H9 (cell line): ENCODE data around the gene DPYD. TPM values are rescaled to one million over a fixed set of nuclear protein-coding genes. Genes with fewer than 3 reads are reported as not detected.

ENCODE experiments used
- DNase-seq: peaks from one replicate; pipeline ENCODE4 v3.0.0-alpha.2; 2017
- H2AFZ ChIP-seq: one replicate; pipeline ENCODE4 v1.6.1; 2013; ENCODE audit warnings: mild to moderate bottlenecking, low read length, control low read depth, moderate library complexity
- H2AK5ac ChIP-seq: 2 replicates; pipeline ENCODE4 v1.6.1; 2013; ENCODE audit warnings: low read length, control low read depth, mixed read lengths; ENCODE audit not compliant: insufficient read length
- H2BK120ac ChIP-seq: one replicate; pipeline ENCODE4 v1.6.1; 2013; ENCODE audit warnings: low read depth, mild to moderate bottlenecking, low read length, control low read depth, inconsistent platforms; ENCODE audit not compliant: poor library complexity, severe bottlenecking
- H2BK12ac ChIP-seq: 2 replicates; pipeline ENCODE4 v1.6.1; 2013; ENCODE audit warnings: low read length, control low read depth, mixed read lengths, low read depth; ENCODE audit not compliant: insufficient read length
- H2BK15ac ChIP-seq: 2 replicates; pipeline ENCODE4 v1.6.1; 2013; ENCODE audit warnings: low read depth, low read length, control low read depth
- H2BK20ac ChIP-seq: one replicate; pipeline ENCODE4 v1.6.1; 2013; ENCODE audit warnings: low read depth, mild to moderate bottlenecking, low read length, control low read depth, inconsistent platforms; ENCODE audit not compliant: poor library complexity, severe bottlenecking
- H2BK5ac ChIP-seq: 2 replicates; pipeline ENCODE4 v1.6.1; 2013; ENCODE audit warnings: low read length, control low read depth, mixed read lengths; ENCODE audit not compliant: insufficient read length
- H3K14ac ChIP-seq: 2 replicates; pipeline ENCODE4 v1.6.1; 2013; ENCODE audit warnings: low read length, control low read depth; ENCODE audit not compliant: insufficient read depth
- H3K18ac ChIP-seq: 2 replicates; pipeline ENCODE4 v1.6.1; 2013; ENCODE audit warnings: low read depth, mild to moderate bottlenecking, mixed read lengths, low read length, control low read depth; ENCODE audit not compliant: insufficient read length
- H3K23ac ChIP-seq: 2 replicates; pipeline ENCODE4 v1.6.1; 2013; ENCODE audit warnings: low read length, control low read depth, mixed read lengths, low read depth; ENCODE audit not compliant: insufficient read length
- H3K23me2 ChIP-seq: 2 replicates; pipeline ENCODE4 v1.6.1; 2013; ENCODE audit warnings: low read depth, mild to moderate bottlenecking, mixed read lengths, low read length, control low read depth; ENCODE audit not compliant: insufficient read length, poor library complexity, severe bottlenecking
- H3K27ac ChIP-seq: 2 replicates; pipeline ENCODE4 v1.5.1; 2013; ENCODE audit warnings: low read length, control low read depth, mixed read lengths, low read depth; ENCODE audit not compliant: insufficient read length
- H3K27me3 ChIP-seq: 2 replicates; pipeline ENCODE4 v1.6.1; 2013; ENCODE audit warnings: low read length, control low read depth, inconsistent platforms; ENCODE audit not compliant: insufficient read depth
- H3K4ac ChIP-seq: 2 replicates; pipeline ENCODE4 v1.6.1; 2013; ENCODE audit warnings: low read depth, mild to moderate bottlenecking, control low read depth, inconsistent platforms, low read length, moderate library complexity
- H3K4me1 ChIP-seq: 2 replicates; pipeline ENCODE4 v1.6.1; 2013; ENCODE audit warnings: low read length, control low read depth, inconsistent platforms; ENCODE audit not compliant: insufficient read depth
- H3K4me2 ChIP-seq: 2 replicates; pipeline ENCODE4 v1.6.1; 2013; ENCODE audit warnings: low read length, control low read depth, mixed read lengths; ENCODE audit not compliant: insufficient read length, insufficient read depth
- H3K56ac ChIP-seq: 2 replicates; pipeline ENCODE4 v1.6.1; 2013; ENCODE audit warnings: low read depth, mild to moderate bottlenecking, mixed read lengths, low read length, control low read depth; ENCODE audit not compliant: insufficient read length
- H3K79me1 ChIP-seq: 2 replicates; pipeline ENCODE4 v1.6.1; 2013; ENCODE audit warnings: low read depth, mild to moderate bottlenecking, moderate library complexity, low read length, control low read depth, inconsistent platforms; ENCODE audit not compliant: insufficient read depth, poor library complexity, severe bottlenecking
- H3K79me2 ChIP-seq: 2 replicates; pipeline ENCODE4 v1.6.1; 2013; ENCODE audit warnings: low read length, control low read depth, inconsistent platforms; ENCODE audit not compliant: insufficient read depth
- H3K9ac ChIP-seq: 2 replicates; pipeline ENCODE4 v1.6.1; 2013; ENCODE audit warnings: low read length, control low read depth, mixed read lengths; ENCODE audit not compliant: insufficient read length; ENCODE audit errors: extremely low read depth
- H3K9me3 ChIP-seq: one replicate; pipeline ENCODE4 v1.6.1; 2013; ENCODE audit warnings: low read depth, low read length, inconsistent platforms; ENCODE audit not compliant: control insufficient read depth
- H3T11ph ChIP-seq: one replicate; pipeline ENCODE4 v1.6.1; 2013; ENCODE audit warnings: mild to moderate bottlenecking, low read length, control low read depth, inconsistent platforms
- H4K20me1 ChIP-seq: one replicate; pipeline ENCODE4 v1.6.1; 2013; ENCODE audit not compliant: control insufficient read depth, insufficient read length, insufficient read depth
- H4K5ac ChIP-seq: 2 replicates; pipeline ENCODE4 v1.6.1; 2013; ENCODE audit warnings: low read depth, mild to moderate bottlenecking, mixed read lengths, low read length, control low read depth; ENCODE audit not compliant: insufficient read length
- H4K8ac ChIP-seq: replicated peaks from 2 replicates; pipeline ENCODE4 v1.6.1; 2013; ENCODE audit warnings: low read length, control low read depth, mixed read lengths, low read depth; ENCODE audit not compliant: insufficient read length
- H4K91ac ChIP-seq: 2 replicates; pipeline ENCODE4 v1.6.1; 2013; ENCODE audit warnings: low read depth, mild to moderate bottlenecking, moderate library complexity, mixed read lengths, low read length, control low read depth; ENCODE audit not compliant: insufficient read length
- H3K27ac Mint-ChIP-seq, 3 experiments: 2 replicates in 2 of 3; 3 replicates in 1 of 3; pipeline ENCODE4 v1.8.0; 2020 to 2021; ENCODE audit warnings: mixed read lengths in 3 of 3, mild to moderate bottlenecking in 1 of 3, moderate library complexity in 1 of 3
- H3K27me3 Mint-ChIP-seq: 2 replicates; pipeline ENCODE4 v1.8.0; 2021; ENCODE audit warnings: low read depth, mild to moderate bottlenecking, moderate library complexity, mixed read lengths
- H3K36me3 Mint-ChIP-seq, 3 experiments: 2 replicates in 2 of 3; 3 replicates in 1 of 3; pipeline ENCODE4 v1.8.0; 2020 to 2021; ENCODE audit warnings: low read depth in 3 of 3, mixed read lengths in 3 of 3; ENCODE audit not compliant: insufficient read depth in 1 of 3
- H3K4me1 Mint-ChIP-seq, 2 experiments: 2 replicates each; pipeline ENCODE4 v1.8.0; 2020; ENCODE audit warnings: mixed read lengths in 2 of 2
- H3K4me3 Mint-ChIP-seq, 2 experiments: 2 replicates in 1 of 2; 3 replicates in 1 of 2; pipeline ENCODE4 v1.8.0; 2020 to 2021; ENCODE audit warnings: mild to moderate bottlenecking in 2 of 2, mixed read lengths in 2 of 2, moderate library complexity in 1 of 2
- H3K9me3 Mint-ChIP-seq, 2 experiments: 2 replicates in 1 of 2; 3 replicates in 1 of 2; pipeline ENCODE4 v1.8.0; 2020; ENCODE audit warnings: mild to moderate bottlenecking in 2 of 2, mixed read lengths in 2 of 2, moderate library complexity in 1 of 2
- WGBS: extraction: QIAGEN DNeasy Blood & Tissue Kit; methylation state at CpG from one replicate; pipeline ENCODE4 v1.1.7; 2013; ENCODE audit warnings: missing lambda C conversion rate, low lambda C conversion rate, mixed read lengths; ENCODE audit not compliant: insufficient read length; ENCODE audit errors: extremely low coverage; 5-methylcytosine and 5-hydroxymethylcytosine counted together
- total RNA-seq: library from RNA; stranded (reverse); gene quantifications from 2 replicates; pipeline ENCODE4 v1.2.1, GENCODE V29; 2021
- TF ChIP-seq, protein P1 (sequence below): fragments of 200-600 bp; sonication (generic); conservative IDR thresholded peaks from 3 replicates; pipeline ENCODE4 v1.8.0; 2021; ENCODE audit warnings: antibody characterized with exemption, mild to moderate bottlenecking

The DPYD gene
- total RNA-seq, 1 experiment from 2014 or later: 0.37 TPM

DNA sequence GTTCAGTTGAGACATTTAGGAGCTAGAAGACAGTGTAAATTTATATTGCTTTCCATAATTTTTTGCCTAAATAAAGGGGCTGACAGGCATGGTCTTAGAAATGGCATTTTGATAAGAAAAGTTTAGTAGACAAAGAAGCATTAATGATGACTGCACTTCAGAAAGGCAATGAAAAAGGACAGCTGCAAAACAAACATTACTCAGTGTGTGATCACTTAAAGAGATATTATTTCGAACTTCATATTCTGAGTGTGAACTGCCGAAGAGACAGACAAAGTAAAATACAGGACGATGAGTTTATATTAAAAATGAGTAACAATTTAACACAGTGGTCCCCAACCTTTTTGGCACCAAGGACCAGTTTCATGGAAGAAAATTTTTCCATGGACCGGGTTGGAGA lies 243.1 kb downstream of the DPYD start:
- Histone ChIP-seq H3T11ph (no peak overlapping the region), H3K79me1 (no peaks in the 10 kb centered on the region), H4K8ac (no peak overlapping the region), H3K27me3 (no peaks in the 10 kb centered on the region), H2BK5ac (no peak overlapping the region), H2BK15ac (no peak overlapping the region), H3K56ac (no peak overlapping the region), H3K4me2 (no peak overlapping the region), H3K23ac (no peak overlapping the region), H3K4ac (no peak overlapping the region), H3K4me1 (no peaks in the 10 kb centered on the region; the same call in 1 of the 2 replicates), H2AK5ac (no peak overlapping the region), H4K91ac (no peak overlapping the region), H3K9me3 (no peaks in the 10 kb centered on the region), H2AFZ (no peak overlapping the region), H3K27ac (no peak overlapping the region), H2BK12ac (no peak overlapping the region), H3K18ac (no peak overlapping the region), H2BK120ac (no peak overlapping the region), H4K5ac (no peak overlapping the region), H4K20me1 (no peaks in the 10 kb centered on the region), H3K79me2 (no peaks in the 10 kb centered on the region), H3K23me2 (no peaks in the 10 kb centered on the region), H3K9ac (no peak overlapping the region), H2BK20ac (no peak overlapping the region), H3K14ac (no peak overlapping the region)
- TF ChIP-seq, protein P1, sequence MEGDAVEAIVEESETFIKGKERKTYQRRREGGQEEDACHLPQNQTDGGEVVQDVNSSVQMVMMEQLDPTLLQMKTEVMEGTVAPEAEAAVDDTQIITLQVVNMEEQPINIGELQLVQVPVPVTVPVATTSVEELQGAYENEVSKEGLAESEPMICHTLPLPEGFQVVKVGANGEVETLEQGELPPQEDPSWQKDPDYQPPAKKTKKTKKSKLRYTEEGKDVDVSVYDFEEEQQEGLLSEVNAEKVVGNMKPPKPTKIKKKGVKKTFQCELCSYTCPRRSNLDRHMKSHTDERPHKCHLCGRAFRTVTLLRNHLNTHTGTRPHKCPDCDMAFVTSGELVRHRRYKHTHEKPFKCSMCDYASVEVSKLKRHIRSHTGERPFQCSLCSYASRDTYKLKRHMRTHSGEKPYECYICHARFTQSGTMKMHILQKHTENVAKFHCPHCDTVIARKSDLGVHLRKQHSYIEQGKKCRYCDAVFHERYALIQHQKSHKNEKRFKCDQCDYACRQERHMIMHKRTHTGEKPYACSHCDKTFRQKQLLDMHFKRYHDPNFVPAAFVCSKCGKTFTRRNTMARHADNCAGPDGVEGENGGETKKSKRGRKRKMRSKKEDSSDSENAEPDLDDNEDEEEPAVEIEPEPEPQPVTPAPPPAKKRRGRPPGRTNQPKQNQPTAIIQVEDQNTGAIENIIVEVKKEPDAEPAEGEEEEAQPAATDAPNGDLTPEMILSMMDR: no peak
- no CpG with 5 or more reads among the region's 4 CpGs for WGBS
- H3K27ac Mint-ChIP-seq: no peak overlapping the region
- DNase-seq: no peak
- H3K9me3 Mint-ChIP-seq: no peaks in the 10 kb centered on the region
- H3K4me3 Mint-ChIP-seq: no peak overlapping the region
- H3K36me3 Mint-ChIP-seq: no peaks in the 10 kb centered on the region
- H3K4me1 Mint-ChIP-seq: no peaks in the 10 kb centered on the region
- H3K27me3 Mint-ChIP-seq: no peaks in the 10 kb centered on the region
